Measurements from ENCODE around the gene MRPL14.
"Not testable (repeated sequence)": the region's sequence is repeated elsewhere in the genome, so short reads cannot be mapped to it uniquely, and the experiment has no call there.

The MRPL14 gene

DNA sequence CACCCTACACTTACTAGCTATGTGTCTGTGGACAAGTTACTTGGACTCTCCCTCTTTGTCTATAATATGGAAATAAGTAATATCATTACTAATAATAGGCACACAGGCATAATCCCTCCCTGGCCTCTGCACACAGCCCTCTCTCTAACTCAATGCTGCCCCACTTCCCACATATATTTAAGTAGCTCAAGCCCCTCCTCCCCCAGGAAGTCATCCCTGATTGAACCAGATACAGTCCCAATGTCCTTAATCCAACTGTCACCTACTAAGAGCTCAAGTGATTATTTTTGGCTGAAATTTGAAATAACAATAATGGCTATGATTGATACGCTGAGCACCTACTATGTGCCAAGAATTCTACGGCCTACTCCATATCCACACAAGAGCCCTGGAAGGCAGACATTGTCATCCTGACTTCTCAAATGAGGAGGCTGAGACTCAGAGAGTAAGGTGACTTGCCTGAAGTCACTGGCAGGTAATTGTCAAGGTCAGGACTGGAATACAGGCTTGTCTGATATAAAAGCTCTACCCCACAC is 29.4 kb downstream of the MRPL14 start:
- no peak for DNase-seq (ENCODE audit: low read depth)

DNA sequence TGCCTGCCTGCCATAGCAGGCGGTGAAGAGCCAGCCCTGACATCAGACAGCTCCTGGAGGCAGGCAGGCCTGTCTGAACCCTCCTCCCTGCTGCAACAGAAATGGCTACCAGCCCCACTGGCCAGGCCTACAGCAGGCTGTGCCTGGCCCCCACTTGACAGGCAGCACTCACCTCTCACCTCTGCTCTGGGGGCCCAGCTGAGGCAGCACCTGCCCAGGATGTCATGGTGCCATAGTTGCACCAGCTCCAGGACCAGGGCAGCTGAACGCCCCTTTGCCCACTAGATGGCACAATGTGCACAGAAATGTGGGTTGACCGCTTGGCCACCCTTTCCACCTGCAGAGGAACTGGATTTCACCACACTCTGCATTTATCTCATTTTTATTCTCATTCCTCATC is 30.6 kb downstream of the MRPL14 start:
- DNase-seq (ENCODE audit: low read depth), result no peak

DNA sequence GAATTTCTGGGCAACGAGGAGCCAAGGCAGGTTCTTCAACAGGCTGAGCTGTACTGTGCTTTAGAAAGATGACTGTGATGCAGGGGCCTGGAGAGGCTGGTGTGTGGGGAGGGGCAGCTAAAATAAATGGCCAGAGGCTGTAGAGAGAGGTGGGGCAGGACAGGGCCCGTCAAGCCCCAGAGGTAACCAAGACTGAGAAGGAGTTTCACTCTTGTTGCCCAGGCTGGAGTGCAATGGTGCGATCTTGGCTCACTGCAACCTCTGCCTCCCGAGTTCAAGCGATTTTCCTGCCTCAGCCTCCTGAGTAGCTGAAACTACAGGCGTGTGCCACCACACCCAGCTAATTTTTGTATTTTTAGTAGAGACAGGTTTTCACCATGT is 32.0 kb downstream of the MRPL14 start:
- DNase-seq (ENCODE audit: low read depth), result not testable (repeated sequence)

DNA sequence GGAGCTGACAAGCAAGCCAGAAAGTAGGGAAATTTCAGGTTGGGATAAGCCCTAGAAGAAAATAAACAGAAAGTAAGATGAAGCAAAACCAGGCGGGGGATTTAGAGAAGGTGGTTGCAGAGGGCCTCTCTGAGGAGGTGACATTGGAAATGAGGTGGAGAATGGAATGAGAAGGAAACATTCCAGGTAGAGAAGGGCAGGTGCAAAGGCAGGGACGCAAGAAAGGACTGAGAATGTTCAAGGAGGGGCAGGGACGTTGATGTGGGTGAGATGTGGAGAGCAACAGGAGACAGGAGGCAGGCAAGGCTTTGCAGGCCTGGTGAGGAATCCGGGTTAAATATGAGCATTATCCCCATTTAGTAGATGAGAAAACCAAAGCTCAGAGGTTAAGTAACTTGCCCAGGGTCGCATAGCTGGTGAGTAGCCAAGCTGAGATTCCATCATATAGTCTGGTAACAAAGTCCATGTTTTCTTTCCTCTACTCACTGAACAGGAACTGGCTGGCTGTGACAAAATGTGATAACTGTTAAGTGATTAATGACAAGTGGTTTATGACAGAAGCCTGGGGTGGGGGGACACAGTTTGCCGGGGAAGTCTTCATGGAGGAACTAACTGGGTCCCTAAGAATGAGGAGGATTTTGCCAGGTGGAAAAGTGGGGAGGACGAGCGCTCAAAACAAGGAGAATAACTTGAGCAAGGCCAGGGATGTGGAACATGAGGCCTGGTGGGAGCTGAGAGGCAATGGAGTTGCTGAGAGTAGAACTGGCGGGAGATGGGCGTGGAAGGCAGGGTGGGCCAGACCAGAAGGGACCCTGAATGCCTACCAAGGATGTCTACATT is 32.6 kb downstream of the MRPL14 start:
- DNase-seq (ENCODE audit: low read depth), result no peak

DNA sequence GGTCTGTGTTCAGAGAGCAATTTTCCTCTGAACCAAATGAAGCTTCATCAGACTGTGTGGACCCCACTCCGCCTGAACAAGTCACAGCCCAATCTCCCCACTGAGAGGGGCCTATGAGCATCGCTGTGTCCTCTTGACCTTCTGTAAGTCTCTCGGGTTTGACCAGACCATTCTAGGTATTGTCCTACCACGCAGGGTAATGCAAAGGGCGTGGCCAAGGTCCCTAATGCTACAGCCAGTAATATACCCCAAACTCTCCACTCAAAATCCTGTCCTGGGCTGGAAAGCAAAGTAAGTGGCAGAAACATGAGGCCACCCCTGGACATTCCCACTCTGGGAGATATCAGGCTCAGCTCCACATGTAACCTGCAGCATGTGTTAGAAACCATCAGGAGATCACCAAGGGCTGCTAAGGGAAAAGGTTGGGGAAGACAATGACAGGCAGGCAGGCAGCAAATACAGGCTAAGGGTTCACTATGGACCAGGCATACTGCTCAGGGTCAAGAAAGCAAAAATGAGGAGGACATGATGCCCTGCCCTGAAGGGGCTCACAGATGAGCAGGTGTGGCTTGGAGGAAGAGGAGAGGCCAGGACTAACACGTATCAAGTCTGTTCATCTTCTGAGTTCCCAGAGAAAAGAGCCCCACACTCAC is 33.4 kb downstream of the MRPL14 start:
- no peak for DNase-seq (ENCODE audit: low read depth)

DNA sequence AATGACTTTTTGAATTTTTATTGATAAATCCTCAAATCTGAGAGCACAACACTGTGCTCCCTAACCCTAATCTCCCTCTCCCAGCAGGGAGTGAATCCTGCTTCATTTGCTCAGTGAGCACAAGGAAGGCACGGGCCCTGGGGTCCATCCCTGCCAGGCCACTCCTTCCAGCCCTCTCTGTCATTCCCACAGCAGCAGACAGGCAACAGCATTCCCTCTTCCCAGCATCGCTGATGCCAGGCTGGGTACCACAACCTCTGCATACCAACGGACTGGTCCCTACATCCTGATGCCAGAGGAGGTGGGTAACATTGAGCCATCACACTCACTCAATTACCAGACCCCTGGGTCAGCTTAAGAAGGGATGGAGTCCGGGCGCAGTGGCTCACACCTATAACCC is 34.2 kb downstream of the MRPL14 start:
- no peak for DNase-seq (ENCODE audit: low read depth)

DNA sequence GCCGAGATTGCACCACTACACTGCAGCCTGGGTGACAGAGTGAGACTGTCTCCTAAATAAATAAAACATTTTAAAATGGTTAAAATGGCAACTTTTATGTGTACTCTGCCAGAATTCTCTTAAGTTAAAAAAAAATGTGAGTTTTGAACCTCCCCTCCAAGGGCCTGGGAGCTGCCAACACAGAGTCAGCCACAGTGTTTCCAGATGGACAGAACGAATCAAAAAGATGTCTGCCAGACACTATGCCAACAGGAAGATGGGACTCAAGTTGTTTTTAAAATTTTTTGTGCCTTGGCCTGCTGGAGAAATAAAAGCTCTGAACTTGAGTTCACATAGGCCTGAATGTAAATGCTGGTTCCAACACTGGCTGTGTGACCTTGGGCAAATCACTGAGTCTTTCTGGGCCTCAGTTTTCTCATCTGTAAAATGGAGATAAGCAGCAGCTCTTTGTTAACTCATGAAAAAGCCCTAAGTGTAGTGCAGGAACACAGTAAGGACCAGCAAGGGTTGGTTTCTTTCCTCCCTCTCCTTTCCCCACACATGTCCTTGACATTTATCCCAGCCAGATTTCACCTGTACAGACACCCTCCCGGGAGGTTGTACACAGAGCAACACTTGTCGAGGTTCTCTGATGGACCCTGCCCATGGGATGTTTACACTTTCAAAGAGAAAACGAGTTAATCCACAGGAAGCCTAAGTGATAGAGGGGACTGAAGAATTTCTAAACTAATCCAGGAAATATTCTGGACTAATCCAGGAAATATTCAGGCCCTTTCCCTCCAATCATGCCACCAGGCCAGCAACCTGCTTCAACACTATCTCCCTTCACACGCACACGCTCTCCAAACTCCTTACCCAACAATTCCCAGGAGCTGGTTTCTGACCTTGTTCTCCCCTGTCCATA is 35.0 kb downstream of the MRPL14 start:
- no peak for DNase-seq (ENCODE audit: low read depth)

DNA sequence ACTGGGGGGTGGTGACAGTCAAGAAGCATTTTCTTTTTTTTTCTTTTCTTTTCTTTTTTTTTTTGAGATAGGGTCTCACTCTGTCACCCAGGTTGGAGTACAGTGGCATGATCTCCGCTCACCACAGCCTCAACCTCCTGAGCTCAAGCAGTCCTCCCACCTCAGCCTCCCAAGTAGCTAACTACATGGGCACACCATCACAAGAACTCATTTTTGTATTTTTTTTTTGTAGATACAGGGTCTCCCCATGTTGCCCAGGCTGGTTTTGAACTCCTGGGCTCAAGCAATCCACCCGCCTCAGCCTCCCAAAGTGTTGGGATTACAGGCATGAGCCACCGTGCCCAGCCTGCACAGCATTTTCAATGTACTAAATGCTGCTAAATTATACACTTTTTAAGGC is 35.9 kb downstream of the MRPL14 start:
- DNase-seq (ENCODE audit: low read depth), result not testable (repeated sequence)

DNA sequence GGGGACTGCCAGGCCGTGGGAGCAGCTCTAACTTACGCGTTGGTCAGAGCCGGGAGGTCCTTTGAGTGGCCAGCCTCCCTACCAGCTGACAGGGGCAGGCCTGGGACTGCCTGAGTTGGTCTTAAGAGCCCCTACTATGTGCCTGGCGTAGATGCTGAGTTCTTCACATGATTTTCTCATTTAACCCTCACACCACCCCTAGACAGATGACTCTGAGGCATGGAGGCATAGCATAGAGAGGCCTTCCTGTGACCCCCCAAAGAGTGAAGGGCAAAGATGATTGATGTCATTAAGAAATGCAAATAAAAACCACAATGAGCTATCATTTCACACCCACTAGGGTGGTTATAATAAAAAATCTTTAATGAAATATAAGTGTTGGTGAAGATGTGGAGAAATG is 36.8 kb downstream of the MRPL14 start:
- DNase-seq (ENCODE audit: low read depth), result no peak

DNA sequence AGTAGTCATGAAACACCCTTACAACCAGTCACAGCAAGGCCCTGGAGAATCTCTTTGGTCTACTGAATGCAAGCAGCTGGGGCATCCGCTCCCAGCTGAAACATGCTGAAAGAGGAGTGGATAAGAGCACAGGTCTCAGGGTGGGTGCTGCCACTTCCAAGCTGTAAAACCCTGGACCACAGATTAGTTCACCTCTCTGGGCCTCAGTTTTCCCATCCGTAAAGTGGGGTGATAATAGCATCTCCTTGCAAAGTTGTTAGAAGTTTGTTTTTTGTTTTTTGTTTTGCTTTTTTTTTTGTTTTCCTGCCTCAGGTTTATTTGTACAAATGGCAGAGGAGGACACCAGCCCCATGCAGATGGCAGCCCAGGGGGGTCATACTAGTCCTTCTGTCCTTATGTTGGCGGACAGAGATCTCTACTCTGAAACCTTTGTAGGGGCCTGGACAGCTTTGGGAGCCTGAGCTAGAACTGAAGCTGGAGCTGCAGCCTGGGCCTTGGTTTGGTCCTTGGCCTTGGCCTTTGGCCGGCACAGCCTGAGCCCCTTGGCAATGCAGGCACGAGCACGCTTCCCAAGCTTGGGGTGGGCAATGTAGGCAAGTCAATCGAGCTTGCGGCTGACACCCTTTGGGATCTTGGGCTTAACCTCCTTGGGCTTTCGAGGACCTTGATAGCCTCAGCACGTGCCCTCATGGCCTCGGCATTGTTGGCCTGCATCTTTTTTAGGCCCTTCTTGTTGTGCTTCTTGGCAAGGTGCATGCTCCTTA is 38.2 kb downstream of the MRPL14 start:
- no peak for DNase-seq (ENCODE audit: low read depth)

DNA sequence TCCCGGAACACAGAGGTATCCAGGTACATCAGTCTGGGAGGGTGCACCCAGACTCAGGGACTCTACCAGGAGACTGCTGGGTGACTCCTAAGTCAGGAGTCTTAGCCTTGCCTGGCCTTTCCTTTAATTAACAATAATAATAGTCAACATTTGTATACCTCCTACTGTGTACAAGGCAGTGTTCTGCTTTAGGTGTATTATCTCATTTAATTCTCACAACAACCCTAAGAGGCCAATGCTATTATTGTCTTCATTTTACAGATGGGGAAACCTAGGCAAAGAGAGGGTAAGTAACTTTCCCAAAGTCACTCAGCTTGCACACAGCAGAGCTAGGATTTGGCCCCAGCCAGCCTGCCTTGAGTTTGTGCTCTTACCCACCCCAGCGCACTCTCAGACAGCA is 39.6 kb downstream of the MRPL14 start:
- DNase-seq (ENCODE audit: low read depth), result no peak

DNA sequence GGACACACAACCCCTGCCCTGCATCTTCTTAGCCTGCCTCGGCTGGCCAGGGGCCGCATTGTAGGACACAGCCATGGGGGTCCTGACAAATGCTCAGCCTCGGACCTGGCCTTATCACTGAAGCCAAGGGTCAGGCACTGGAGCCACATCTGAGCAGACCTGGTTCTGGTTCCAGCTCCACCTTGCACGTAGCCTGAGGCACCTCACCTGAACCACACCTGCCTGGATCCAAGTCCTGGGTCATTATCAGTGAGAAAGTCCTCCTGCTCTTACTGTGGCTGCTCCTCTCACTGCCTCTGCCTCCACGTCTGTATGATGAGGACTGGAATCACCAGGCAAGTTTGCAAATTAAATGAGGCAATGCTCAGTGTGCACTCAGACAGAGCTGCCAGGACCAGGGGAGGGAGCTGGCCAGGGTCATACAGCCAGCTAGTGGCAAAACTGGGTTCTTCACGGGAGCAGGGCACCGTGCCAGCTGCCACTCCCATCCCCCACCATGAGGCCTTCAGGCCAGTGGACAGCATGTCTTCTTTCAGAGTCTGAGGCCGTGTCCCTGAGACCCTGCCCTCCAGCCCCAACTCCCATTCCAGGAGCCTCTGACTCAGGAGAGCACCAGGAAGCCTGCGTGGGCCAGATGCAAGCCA is 40.2 kb downstream of the MRPL14 start:
- no peak for DNase-seq (ENCODE audit: low read depth)

DNA sequence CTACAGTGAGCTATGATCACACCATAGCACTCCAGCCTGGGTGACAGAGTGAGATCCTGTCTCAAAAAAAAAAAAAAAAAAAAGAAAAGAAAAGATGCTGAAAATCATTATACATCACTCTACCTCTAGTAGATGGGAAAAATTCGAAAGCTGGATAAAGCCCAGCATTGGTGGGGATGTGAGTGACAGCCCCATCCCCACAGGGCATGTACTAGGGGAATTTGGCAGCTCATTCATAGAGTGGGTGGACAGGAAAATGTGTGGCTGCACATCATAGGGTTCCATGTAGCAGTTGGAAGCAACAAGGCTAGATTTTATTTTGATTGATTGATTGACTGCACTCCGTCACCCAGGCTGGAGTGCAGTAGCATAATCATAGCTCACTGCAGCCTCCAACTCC is 42.0 kb downstream of the MRPL14 start:
- DNase-seq (ENCODE audit: low read depth), result no peak

DNA sequence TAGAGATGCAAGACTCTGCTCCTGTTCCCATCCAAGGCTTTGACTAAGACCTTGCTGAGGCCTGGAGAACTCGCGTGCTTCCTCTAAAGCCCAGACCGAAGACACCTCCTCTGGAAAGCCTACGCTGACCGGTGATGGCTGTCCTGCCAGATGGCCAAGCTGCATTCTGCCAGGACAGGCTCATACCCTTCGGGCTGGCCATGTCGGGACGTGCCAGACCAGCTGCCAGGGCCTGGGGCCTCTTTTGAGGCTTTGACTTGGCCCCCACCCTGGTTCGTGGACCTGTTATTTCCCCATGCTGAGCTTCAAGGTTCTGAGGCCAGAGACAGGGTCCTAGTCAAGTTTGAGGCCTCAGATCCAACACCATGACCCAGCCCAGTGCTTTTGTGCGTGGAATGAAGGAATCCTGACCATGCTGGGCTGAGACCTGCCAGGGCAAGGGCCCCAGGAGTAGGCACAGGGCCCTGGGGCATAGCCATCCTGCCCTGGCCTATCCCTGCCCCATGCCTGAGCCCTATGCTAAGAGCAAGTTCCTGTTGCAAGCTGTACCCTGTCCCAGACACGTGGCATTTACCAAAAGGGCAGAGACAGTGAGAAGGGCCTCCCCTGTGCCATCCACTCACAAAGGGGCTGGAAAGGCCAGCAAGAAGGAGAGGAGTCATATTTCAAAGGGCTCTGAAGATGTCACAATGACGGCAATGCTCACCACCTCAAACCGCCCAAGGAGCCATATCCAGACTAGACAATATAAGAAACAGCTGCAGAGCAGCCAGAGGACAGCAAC is 42.8 kb downstream of the MRPL14 start:
- DNase-seq (ENCODE audit: low read depth), result no peak

DNA sequence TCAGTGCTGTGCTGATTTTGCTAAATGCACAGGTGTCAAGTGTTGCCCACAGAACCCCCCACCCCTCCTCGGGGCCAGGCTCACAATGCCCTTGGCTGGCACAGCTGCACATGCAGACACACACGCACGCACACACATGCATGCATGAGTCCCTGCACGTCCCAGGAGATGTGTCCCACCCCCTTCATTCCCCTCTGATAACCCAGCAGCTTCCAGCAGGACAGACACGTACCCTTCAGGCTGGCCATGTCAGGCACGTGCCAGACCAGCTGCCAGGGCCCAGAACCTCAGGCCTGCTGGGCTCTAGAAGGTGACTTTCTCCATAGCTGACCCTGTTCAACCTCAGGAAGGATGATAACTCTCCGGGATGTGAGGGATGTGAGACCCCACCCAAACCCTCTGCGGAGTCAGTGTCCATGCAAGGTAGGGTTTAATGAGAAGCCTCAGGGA is 44.4 kb downstream of the MRPL14 start:
- DNase-seq (ENCODE audit: low read depth), result no peak

DNA sequence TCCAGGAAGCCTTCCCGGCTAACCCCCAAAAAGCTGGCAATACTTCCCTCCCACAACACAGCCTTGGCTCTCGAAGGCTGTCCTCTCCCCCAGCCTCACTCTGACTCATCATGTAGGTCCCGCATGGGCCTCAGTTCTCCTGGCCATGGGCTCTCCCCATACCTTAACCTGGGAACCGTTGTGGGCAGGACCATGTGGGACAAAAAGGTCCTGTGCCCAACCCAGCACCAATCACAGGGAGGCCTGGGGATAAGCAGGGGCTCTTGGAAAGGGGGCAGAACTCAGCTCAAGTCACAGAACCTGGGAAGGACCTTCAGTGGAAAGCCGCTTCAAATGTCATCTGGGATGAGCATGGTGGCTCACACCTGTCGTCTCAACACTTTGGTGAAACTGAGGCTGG is 45.5 kb downstream of the MRPL14 start:
- no peak for DNase-seq (ENCODE audit: low read depth)

DNA sequence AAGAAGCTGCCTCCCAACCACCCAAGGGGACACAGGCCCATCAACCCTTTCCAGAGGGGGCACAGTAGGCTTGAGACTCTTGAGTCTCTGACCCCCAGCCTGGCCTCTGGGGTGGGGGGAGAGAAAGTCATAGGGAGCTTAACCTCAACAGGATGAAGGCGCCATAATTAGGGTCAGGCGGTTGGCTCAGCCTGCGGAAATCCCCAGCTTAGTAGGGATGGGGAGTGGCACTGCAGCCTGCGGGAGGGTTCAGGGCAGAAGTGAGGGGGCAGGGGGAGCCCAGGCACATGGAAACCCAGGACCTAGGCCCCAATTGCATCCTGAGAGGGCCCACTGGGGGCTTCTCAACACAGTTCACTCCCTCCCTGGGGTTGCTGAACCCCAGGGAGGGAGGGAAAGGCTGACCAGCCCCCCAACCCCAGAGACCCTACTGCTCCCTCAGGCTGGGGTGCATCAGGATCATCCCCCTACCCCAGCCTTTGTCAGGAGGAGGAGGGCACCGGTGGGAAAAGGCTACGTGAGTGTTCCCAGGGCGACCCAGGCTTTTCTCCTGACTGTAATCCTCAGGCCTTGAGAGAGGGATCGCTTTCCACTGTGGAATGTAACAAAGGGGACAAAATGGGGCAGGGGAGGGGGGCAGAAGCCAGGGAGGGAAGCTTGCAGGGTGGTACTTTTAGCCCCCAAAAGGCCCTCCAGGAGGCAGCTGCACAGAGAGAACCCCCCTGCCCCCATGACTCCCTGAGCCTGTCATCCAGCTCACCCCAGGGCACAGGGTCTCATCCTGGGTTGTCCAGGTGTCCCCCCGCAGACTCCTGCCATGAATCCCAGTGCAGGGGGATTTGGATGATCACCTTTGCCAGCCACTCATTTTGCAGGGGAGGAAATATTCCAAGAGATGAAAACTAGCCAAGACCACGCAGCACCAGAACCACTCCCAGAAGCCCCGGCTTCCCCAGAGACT is 46.4 kb downstream of the MRPL14 start:
- DNase-seq (ENCODE audit: low read depth), result no peak

DNA sequence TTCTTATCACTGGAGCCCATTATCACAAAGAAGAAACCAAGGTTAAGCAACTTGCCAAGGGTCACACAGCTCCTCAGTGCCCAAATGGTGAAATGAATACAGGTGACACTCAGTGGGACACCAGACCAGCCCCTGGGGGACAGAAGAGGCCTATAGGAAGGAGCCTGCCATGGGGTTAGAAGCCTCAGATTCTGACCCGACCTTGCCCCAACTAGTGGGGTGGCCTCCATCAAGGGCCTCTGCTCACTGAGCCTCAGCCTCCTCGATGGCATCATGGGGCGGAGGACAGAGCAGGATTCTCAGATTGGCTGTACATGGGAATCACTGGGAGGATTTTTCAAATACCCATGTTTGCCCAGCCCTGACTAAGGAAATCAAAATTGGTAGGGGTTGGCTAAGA is 47.6 kb downstream of the MRPL14 start:
- DNase-seq (ENCODE audit: low read depth), result no peak

Data from HS-27A (cell line).